ENCODE results near the gene CACNA1D.
A peak's percentile ranks its signal among the peaks of the same experiment; 100 is the strongest.

CACNA1D gene

DNA sequence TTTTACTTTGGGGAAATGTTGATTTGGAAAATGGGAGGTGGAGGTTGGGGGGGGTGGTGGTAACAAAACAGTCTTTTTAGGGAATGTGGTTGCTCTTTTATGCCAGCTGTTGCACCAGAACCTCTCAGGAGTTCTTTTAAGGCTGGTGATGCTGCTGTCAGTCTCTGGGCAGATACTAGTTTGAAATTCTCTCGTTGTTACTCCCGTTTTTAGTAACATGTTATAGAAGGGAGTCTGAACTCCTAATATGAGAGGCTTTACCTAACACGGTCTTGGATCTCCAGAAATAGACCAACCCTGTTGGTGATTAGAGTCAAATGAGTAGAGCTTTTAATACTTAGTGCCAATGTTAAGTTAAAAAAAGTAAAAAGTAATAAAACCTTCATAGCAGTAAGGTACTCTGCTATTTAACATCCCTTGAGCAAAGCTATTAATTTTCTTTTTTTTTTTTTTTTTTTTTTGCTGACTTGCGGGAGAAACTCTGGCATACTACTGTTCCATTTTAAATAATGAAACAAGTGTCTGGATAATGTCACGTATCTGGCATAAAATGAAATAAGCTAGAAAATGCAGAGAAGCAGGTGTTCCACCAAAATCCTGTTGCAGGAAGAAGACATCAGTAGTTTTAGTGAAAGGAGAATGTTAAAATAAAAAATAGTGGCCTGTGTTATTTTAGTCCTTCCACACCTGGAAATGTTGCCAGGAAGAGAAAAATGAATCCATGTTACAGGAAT, 156.7 kb downstream of the CACNA1D start:
- TF ChIP-seq, protein P1, sequence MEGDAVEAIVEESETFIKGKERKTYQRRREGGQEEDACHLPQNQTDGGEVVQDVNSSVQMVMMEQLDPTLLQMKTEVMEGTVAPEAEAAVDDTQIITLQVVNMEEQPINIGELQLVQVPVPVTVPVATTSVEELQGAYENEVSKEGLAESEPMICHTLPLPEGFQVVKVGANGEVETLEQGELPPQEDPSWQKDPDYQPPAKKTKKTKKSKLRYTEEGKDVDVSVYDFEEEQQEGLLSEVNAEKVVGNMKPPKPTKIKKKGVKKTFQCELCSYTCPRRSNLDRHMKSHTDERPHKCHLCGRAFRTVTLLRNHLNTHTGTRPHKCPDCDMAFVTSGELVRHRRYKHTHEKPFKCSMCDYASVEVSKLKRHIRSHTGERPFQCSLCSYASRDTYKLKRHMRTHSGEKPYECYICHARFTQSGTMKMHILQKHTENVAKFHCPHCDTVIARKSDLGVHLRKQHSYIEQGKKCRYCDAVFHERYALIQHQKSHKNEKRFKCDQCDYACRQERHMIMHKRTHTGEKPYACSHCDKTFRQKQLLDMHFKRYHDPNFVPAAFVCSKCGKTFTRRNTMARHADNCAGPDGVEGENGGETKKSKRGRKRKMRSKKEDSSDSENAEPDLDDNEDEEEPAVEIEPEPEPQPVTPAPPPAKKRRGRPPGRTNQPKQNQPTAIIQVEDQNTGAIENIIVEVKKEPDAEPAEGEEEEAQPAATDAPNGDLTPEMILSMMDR (IDR thresholded peaks at IDR 0.05; ENCODE audit: unreplicated experiment in 3 of 3), result no peak
- Mint-ChIP-seq H3K27ac (peak overlapping the region in 1 of 3 experiments; percentile 26), H3K36me3 (ENCODE audit: low read depth) (peaks cover 17% of the 10 kb centered on the region), H3K4me1 (peaks cover 34% of the 10 kb centered on the region), H3K27me3 (ENCODE audit: low read depth) (no peaks in the 10 kb centered on the region), H3K9me3 (peaks cover 28% of the 10 kb centered on the region), H3K4me3 (no peak overlapping the region)

DNA sequence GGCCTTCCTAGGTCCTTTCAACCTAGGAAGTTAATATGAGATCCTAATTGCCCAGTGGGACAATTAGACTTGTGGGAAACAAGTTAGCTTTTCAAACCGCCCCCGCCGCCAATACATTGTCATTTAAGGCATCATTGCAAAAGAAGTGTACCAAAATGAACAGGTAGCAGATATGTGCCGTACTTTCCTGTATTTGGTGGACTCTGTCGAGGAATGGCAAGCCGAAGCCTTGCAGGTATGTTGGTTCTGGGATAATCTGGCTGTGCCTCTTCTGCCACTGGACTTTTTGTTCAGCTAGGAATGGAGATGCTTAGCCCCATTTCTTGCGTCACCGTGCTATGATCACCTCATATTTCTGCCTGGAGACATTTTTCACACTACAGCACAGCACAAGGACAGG, 157.5 kb downstream of the CACNA1D start:
- H3K27me3 Mint-ChIP-seq (ENCODE audit: low read depth), result no peaks in the 10 kb centered on the region
- TF ChIP-seq, protein P1 (IDR thresholded peaks at IDR 0.05; ENCODE audit: unreplicated experiment in 3 of 3), result no peak
- peak overlapping the region in 1 of 3 experiments; percentile 28 for H3K27ac Mint-ChIP-seq
- no peak overlapping the region for H3K4me3 Mint-ChIP-seq
- peaks cover 30% of the 10 kb centered on the region for H3K4me1 Mint-ChIP-seq
- peaks cover 28% of the 10 kb centered on the region for H3K9me3 Mint-ChIP-seq
- H3K36me3 Mint-ChIP-seq (ENCODE audit: low read depth), result peaks cover 17% of the 10 kb centered on the region

GRCh38 chr3:53657651-53658050, 163.2 kb downstream of the CACNA1D start:
- no peak overlapping the region for H3K4me3 Mint-ChIP-seq
- H3K36me3 Mint-ChIP-seq (ENCODE audit: low read depth), result peaks cover 22% of the 10 kb centered on the region
- H3K9me3 Mint-ChIP-seq, result peaks cover 32% of the 10 kb centered on the region
- H3K27ac Mint-ChIP-seq, result peak overlapping the region; percentile 72 to 94 (median 93)
- H3K4me1 Mint-ChIP-seq, result peaks cover 32% of the 10 kb centered on the region
- no peaks in the 10 kb centered on the region for H3K27me3 Mint-ChIP-seq (ENCODE audit: low read depth)
- TF ChIP-seq, protein P1 (IDR thresholded peaks at IDR 0.05; ENCODE audit: unreplicated experiment in 3 of 3), result no peak

- H3K27me3 Mint-ChIP-seq (ENCODE audit: low read depth), result no peaks in the 10 kb centered on the region
- peak overlapping the region in 1 of 3 experiments; percentile 11 for H3K4me3 Mint-ChIP-seq
- peaks cover 24% of the 10 kb centered on the region for H3K36me3 Mint-ChIP-seq (ENCODE audit: low read depth)
- TF ChIP-seq, protein P1 (IDR thresholded peaks at IDR 0.05; ENCODE audit: unreplicated experiment in 3 of 3), result no peak
- peaks cover 27% of the 10 kb centered on the region for H3K9me3 Mint-ChIP-seq
- H3K27ac Mint-ChIP-seq, result peak overlapping the region; percentile 72 to 94 (median 93)
- peaks cover 36% of the 10 kb centered on the region for H3K4me1 Mint-ChIP-seq
Observed at GRCh38 chr3:53658613-53659193, 164.3 kb downstream of the CACNA1D start.

DNA sequence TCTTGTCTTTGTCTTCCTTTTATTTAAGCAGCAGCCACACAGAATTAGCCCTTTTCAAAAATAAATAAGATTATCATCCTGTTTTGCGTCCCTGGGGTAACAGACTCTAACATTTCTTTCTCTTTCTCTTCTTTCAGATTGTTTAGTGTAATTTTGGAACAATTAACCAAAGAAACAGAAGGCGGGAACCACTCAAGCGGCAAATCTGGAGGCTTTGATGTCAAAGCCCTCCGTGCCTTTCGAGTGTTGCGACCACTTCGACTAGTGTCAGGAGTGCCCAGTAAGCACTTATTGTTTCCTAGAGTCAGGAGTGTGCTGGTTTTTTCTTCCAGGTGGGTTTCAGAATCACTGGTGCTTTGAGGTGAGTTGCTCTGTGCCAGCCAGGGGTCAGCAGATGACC, 165.6 kb downstream of the CACNA1D start:
- H3K27me3 Mint-ChIP-seq (ENCODE audit: low read depth), result no peaks in the 10 kb centered on the region
- peaks cover 26% of the 10 kb centered on the region for H3K36me3 Mint-ChIP-seq (ENCODE audit: low read depth)
- peaks cover 36% of the 10 kb centered on the region for H3K4me1 Mint-ChIP-seq
- no peak overlapping the region for H3K4me3 Mint-ChIP-seq
- peaks cover 26% of the 10 kb centered on the region for H3K9me3 Mint-ChIP-seq
- peak overlapping the region in 2 of 3 experiments; percentile 93 to 94 for H3K27ac Mint-ChIP-seq
- TF ChIP-seq, protein P1 (IDR thresholded peaks at IDR 0.05; ENCODE audit: unreplicated experiment in 3 of 3), result no peak
